GM21360 (cell line): Measurements from ENCODE around the gene IL1RAPL2.
"Not testable (repeated sequence)": the region's sequence is repeated elsewhere in the genome, so short reads cannot be mapped to it uniquely, and the experiment has no call there.

Source experiments
- ATAC-seq: cut with Tn5 transposase; IDR thresholded peaks from one replicate; pipeline ENCODE4 v1.9.1; 2021; ENCODE audit warnings: mild to moderate bottlenecking, moderate library complexity; ENCODE audit not compliant: unreplicated experiment

Gene IL1RAPL2

GRCh38 chrX:105664243-105664642, 1098.2 kb downstream of the IL1RAPL2 start:
- ATAC-seq, result no peak

GRCh38 chrX:105684288-105684687, 1118.3 kb downstream of the IL1RAPL2 start:
- not testable (repeated sequence) for ATAC-seq

DNA sequence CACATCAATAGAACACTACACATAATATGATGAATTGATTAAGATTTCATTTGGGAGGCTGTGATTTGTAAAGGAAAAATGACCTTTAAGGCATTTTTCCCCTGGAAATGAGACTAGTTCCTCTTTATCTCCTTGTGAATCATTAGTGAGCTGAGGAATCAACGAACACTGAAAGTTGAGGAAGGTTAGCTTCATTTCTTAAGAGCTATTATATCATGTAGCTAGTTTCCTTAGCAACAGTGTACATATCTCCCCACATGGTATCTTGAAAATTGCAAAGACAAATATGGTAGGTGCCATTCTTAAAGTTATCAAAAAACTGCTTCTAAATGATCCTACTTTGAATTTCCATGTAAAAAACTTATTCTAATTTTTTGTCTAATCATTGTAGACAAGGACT, 1128.8 kb downstream of the IL1RAPL2 start:
- no peak for ATAC-seq

DNA sequence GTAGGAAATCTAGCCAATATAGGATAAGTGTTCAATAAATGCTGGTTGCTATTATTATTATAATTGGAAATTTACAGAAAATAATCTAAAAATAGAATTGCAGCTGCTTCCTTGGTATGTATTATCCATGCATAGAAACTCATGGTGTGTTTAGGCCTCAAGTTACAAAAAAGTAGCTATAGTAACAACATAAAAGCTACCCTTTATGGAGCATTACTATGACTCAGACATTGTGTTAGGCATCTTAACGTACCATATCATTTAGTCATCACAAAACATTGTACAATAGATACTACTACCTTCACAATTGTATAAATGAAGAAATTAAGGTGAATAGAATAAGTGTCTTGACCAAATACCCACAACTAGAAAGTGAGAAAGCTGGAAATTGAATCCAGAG, 1129.5 kb downstream of the IL1RAPL2 start:
- no peak for ATAC-seq

DNA sequence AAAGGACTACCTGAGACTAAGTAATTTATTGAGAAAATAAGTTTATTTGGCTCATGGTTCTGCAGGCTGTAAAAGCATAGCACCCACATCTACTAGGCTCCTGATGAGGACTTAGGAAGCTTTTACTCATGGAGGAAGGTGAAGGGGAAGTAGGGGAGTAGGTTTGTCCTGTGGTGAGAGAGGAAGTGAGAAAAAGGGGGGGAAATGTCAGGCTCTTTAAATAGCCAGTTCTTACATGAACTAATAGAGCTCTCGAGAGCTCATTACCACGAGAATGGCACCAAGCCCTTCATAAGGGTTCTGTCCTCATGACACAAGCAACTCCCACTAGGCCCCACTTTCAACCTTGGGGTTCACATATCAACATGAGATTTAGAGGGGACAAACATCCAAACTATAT, 1130.9 kb downstream of the IL1RAPL2 start:
- no peak for ATAC-seq

DNA sequence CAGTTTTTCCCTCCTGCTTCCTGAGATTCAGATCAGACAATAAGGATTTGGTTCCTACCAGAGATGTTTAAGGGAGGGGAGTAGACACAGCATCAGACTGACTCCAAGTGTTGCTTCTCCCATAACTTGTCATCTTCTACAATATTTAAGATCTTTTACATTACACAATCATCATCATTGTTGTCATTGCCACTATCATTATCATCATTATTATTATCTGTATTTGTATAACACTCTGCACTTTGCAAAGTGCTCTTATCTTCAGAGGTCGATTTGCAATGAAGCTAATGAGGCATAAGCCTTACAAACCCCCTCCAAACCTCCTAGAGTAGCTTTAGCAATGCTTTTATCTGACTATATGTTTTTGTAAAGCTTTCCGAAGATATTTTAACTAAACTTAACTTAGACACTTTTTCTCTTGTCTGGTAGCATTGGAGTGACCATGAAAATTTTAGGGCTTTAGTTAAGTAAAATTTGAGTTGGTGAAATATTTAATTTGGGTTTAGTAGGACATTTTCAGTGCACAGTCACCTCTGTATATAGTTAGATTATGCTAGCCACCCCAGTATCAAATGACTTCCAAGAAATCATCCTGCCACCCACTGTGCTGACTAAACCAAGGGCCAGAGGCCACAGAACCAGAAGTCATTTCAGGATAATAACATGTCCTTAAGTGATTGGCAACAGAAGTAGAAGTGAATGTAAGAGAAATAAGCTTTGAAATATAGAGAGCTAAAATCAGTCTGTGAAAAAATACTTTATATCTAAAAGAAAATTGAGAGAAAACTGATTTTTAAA, 1132.2 kb downstream of the IL1RAPL2 start:
- ATAC-seq, result no peak

DNA sequence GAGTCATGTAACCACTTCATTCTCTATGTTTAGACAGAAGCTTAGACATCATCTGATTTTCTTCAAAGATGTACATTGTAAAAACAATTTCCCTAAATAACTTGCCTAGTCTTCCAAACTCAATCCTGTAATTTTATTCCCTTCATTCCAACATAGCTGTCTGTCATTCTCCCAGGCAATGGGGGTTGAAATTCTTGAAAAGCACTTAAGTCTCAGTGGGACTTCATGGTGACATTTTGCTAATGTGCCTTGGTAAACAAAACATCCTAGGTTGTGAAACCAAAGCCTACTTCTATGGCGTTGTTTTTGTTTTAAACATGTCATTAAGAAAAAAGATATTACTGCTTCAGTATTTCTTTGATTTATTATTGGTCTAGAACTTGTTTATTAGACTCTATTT, 1134.3 kb downstream of the IL1RAPL2 start:
- no peak for ATAC-seq

GRCh38 chrX:105701310-105702052, 1135.5 kb downstream of the IL1RAPL2 start:
- ATAC-seq, result no peak

- no peak for ATAC-seq
Measured at GRCh38 chrX:105703876-105704275, 1137.9 kb downstream of the IL1RAPL2 start.

- no peak for ATAC-seq
Measured at GRCh38 chrX:105706041-105706440, 1140.0 kb downstream of the IL1RAPL2 start.

- no peak for ATAC-seq
Measured at GRCh38 chrX:105711805-105712204, 1145.8 kb downstream of the IL1RAPL2 start.

- ATAC-seq, result no peak
Measured at GRCh38 chrX:105715746-105716145, 1149.7 kb downstream of the IL1RAPL2 start.

GRCh38 chrX:105723966-105724735, 1158.2 kb downstream of the IL1RAPL2 start:
- no peak for ATAC-seq

DNA sequence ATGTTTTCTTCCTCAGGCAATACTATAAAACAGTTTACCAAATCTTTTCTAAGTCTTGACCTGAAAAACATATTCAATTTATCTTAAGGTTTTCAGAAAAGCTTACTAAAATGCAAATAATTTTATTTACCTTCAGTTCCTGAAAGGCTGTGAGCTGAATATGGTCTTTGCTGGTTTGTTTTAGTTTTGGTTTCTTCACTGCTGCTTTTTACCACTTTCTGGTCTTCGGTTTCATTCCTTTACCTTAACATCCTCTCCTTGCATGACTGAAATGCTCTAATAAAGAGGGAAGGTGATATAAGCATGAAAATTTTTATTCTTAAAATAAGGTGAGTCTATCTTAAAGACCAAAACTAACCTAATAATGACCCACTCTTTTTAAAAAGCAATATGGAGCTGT, 1159.2 kb downstream of the IL1RAPL2 start:
- no peak for ATAC-seq

DNA sequence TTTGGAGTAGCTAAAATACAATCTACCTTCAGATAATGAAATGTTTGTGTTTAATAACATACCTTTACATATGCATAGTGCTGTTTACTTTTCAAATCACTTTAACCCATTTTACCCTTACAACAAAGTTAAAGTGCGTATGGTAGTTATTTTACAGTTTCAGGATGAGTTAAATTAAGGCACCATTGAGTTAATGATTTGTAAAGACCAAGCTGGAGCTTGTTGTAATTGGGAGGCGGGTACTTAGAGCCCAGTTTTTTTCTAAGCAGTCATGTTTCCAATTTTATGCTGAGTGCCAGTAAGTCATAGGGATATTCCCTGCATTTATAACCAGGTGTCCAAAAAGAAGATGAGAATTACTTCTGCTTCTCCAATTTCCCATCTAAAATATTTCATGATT, 1172.2 kb downstream of the IL1RAPL2 start:
- no peak for ATAC-seq

- no peak for ATAC-seq
Measured at GRCh38 chrX:105744291-105744690, 1178.3 kb downstream of the IL1RAPL2 start.

DNA sequence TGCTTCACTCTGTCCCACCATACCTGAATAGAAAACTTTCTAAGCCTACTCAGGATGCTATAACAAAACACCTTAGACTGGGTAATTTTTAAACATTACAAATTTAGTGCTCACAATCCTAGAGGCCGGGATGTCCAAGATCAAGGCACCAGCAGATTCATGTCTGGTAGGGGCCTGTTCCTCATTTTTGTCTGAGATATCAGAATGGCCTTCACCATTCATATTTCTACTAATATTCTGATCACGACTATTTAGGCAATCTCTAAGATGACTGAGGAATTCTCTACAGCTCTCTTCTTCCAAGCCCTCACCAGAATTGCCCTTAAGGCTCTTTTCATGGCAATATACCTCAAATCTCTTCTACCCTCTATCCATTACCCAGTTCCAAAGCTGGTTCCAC, 1178.9 kb downstream of the IL1RAPL2 start:
- no peak for ATAC-seq

DNA sequence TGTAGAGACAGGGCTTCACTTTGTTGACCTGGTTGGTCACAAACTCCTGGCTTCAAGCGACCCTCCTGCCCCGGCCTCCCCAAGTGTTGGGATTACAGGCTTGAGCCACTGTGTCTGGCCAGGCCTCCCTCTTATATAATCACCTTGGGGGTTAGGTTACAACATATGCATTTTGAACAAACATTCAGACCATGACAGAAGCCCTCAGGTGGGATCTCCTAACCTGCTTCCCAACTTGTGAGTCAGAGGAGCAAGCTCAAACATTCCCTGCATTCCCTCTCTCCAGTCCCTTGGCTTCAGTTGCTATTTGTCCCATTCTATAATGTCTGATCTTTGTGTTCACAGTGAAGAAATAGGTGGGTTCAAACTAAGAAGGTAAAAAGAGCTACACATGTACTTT, 1179.9 kb downstream of the IL1RAPL2 start:
- no peak for ATAC-seq

DNA sequence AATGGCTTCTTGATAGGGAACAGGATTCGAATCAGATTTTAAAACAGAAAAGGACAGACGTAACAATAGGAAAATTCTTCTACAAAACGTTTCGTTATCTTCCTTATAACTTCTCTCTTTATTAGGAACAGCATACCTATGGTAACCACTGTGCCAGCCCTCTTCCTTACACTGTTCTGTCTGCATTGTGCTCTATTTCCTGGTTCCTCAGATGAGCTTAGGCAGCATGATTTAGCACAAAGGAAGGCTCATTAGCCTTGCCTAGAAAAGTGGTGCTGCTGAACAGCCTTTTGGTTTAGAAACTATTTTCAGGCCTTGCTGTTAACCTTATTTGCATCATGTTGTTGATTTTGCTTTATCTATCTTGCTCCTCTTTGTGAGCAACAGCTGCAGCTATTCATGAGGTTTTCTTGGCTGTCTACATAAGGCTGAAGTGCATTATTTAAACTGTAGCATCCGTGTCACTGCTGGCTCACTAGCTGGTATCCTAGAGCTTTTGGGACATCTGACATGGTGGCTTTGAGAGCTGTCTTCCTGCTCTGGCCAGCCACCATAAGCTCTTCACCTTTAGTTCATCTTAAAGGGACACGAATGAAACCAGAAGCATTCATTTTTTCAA, 1186.4 kb downstream of the IL1RAPL2 start:
- ATAC-seq, result no peak

DNA sequence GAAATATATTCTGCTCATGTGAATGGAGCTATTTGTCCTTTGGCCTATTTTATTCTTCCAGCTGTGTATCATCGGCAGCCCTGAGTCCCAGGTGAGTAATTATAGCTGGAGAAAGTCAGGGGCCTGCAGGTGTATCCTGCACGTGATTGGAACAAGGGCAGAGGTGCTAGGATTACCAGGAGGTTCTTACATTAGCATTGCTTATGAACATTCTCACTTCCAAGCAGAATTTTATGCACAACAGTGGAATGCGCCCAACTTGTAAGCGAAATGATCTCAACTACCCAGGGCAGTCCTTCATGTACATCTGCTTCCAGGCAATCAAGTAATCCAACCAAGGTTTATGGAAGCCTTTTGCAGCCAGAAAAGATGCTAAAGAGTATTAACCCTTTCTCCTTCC, 1187.4 kb downstream of the IL1RAPL2 start:
- ATAC-seq, result no peak

DNA sequence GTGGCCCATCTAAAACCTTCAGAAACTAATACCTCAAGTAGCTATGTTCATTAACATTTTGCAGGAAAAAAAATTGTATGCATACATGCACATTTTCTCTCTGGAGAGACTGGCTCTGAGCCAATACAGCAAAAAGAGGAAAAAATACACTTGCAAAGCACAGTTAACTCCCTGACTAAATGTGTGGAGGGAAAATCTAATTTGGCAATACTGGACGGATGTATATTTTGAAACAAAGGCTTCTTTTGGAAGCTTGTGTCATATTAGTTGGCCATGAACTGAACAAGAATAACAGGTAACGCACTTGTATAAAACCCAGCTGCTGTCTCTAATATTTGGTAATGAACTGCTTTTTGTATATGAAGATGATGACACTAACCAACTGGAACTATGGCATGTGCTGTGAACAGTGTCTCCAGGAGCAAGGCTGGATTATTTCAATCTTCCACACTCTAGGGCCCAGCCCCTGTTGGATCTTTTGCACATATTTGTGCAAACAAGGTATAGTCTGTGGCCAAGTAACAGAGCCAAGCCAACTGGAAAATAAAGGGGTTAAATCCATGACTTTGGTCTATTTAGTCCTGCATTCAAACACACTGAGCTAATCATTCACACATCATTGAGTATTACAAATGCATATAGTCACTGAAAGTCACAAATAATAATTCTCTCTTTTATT, 1188.4 kb downstream of the IL1RAPL2 start:
- no peak for ATAC-seq
